ENCODE results near the gene SCFD2.

Gene SCFD2

DNA sequence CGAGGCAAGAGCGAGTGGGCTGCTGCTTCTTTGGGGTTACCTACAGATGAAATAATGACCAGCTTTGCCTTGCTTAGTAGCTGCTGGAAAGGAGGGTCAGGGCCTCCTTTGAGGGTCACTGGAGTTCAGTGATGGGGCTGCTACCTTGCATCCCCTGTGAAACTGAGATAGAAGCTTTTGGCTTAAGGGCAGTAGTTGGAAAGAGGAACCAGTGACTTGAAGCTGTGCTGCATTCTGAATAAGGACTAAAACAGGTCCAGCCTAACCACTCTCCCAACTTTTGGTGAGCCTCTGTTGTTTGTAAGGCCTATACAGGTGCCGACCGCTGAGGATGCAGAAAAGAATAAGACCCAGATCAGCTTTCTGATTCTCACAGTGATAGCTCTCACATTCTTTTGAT is 462.6 kb downstream of the SCFD2 start:
- no peak for DNase-seq (ENCODE audit: low read depth)
- TF ChIP-seq, protein P1, sequence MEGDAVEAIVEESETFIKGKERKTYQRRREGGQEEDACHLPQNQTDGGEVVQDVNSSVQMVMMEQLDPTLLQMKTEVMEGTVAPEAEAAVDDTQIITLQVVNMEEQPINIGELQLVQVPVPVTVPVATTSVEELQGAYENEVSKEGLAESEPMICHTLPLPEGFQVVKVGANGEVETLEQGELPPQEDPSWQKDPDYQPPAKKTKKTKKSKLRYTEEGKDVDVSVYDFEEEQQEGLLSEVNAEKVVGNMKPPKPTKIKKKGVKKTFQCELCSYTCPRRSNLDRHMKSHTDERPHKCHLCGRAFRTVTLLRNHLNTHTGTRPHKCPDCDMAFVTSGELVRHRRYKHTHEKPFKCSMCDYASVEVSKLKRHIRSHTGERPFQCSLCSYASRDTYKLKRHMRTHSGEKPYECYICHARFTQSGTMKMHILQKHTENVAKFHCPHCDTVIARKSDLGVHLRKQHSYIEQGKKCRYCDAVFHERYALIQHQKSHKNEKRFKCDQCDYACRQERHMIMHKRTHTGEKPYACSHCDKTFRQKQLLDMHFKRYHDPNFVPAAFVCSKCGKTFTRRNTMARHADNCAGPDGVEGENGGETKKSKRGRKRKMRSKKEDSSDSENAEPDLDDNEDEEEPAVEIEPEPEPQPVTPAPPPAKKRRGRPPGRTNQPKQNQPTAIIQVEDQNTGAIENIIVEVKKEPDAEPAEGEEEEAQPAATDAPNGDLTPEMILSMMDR (IDR thresholded peaks at IDR 0.05; ENCODE audit: low read depth, low read length, missing control alignments) = no peak
- H3K4me3 ChIP-seq (ENCODE audit: low read depth, low read length) = no peak overlapping the region
- in situ Hi-C loops (cut with HindIII; ENCODE audit: low sequenced_read_pairs) = no loop called here

GRCh38 chr4:52894443-52894842 is 471.4 kb downstream of the SCFD2 start:
- in situ Hi-C loops (cut with HindIII; ENCODE audit: low sequenced_read_pairs) = no loop called here
- TF ChIP-seq, protein P1 (IDR thresholded peaks at IDR 0.05; ENCODE audit: low read depth, low read length, missing control alignments) = no peak
- peak; percentile 18 for DNase-seq (ENCODE audit: low read depth)
- H3K4me3 ChIP-seq (ENCODE audit: low read depth, low read length) = no peak overlapping the region

- DNase-seq (ENCODE audit: low read depth) = no peak
- TF ChIP-seq, protein P1 (IDR thresholded peaks at IDR 0.05; ENCODE audit: low read depth, low read length, missing control alignments) = no peak
- in situ Hi-C loops (cut with HindIII; ENCODE audit: low sequenced_read_pairs) = no loop called here
- no peak overlapping the region for H3K4me3 ChIP-seq (ENCODE audit: low read depth, low read length)
Measured at GRCh38 chr4:52892880-52893279, 473.0 kb downstream of the SCFD2 start.

- TF ChIP-seq, protein P1 (IDR thresholded peaks at IDR 0.05; ENCODE audit: low read depth, low read length, missing control alignments) = no peak
- no peak overlapping the region for H3K4me3 ChIP-seq (ENCODE audit: low read depth, low read length)
- in situ Hi-C loops (cut with HindIII; ENCODE audit: low sequenced_read_pairs) = no loop called here
- DNase-seq (ENCODE audit: low read depth) = no peak
Measured at GRCh38 chr4:52891743-52892142, 474.1 kb downstream of the SCFD2 start.

GRCh38 chr4:52890521-52890791 is 475.4 kb downstream of the SCFD2 start:
- in situ Hi-C loops (cut with HindIII; ENCODE audit: low sequenced_read_pairs) = no loop called here
- TF ChIP-seq, protein P1 (IDR thresholded peaks at IDR 0.05; ENCODE audit: low read depth, low read length, missing control alignments) = no peak
- DNase-seq (ENCODE audit: low read depth) = no peak
- H3K4me3 ChIP-seq (ENCODE audit: low read depth, low read length) = no peak overlapping the region

DNA sequence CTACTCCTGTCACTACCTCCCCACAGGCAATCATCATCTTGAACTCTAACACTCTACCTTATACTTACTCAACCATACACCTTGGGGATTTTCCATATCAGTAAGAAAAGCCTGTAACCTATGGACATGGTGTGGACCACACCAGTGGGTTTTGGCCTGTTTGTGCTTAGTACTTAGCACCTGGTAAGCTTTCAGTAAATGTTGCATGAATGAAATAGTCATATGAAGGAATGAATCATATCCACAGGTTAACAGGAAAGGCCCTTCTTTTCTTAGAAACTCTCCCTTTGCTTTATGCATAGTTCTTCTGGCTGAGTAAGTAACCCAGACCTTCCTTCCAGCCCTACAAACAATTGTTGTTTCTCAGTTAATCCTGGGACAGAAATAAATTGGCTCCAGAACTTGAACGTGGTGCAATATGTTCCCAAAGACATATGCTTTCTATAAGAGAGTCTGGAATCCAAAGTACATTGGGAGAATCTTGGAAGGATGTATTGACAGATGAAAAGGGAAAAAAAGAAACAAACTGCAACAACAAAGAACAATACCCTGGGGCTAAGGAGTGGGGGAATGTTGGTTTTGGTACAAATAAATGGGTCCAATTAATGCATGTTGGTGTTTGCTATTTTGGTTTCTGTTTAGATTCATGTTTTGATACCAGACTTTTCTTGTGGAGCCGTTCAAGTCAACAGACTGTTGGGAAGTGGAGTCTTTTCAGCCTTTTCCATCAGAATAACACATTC is 475.9 kb downstream of the SCFD2 start:
- in situ Hi-C loops (cut with HindIII; ENCODE audit: low sequenced_read_pairs) = no loop called here
- no peak overlapping the region for H3K4me3 ChIP-seq (ENCODE audit: low read depth, low read length)
- TF ChIP-seq, protein P1 (IDR thresholded peaks at IDR 0.05; ENCODE audit: low read depth, low read length, missing control alignments) = no peak
- DNase-seq (ENCODE audit: low read depth) = no peak
